Measurements from ENCODE around the gene PTPRH. TPM values are rescaled to one million over a fixed set of nuclear protein-coding genes. Genes with fewer than 3 reads are reported as not detected.

Gene PTPRH
- total and polyA plus RNA-seq, 9 of the 15 experiments (the other 6 are each of a cell fraction or from before 2014, with no cell fraction given), result 0.87 to 34.3 (median 22.7) TPM

DNA sequence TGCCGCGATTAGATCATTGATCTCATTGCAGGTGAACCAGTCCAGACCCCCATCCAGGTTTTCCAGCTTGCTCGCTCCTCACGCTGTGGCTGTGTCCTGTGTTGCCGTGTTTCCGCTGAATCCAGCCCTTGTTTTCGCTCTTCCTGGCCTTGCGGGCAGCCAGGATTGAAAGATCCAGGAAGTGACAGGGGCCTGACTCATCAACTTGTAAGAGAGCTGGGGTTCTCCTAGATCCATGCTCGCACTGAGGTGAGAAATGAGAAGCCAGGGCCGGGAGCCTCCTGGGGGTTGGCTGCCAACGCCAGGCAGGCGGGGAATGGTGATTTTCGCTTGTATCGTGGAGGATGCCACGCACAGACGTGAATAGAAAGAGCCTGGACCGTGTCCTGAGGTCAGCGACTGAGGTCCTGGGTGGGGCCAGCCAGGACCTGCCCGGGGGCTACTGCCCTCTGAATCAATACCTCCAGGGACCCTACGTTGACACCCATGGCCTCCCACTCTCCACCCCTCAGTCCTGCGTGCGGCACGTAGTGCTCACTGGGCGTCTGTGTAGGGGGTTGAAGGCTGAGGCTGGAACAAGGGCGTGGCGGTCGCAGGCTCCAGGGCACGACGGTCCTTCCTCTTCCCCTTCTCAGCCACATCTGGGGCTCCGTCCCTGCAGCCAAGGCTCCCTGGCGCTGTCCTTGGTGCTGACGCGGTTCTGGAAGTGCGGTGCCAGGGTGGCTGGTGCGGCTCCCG is 7.3 kb upstream of the PTPRH start:
- CTCF ChIA-PET (ENCODE audit: low intra/inter-chr PET ratio), result no interaction called here
- ATAC-seq (peak; percentile 83), FAIRE-seq (peak; percentile 96), DNase-seq (ENCODE audit: extremely low read depth in 1 of 4, low spot score in 3 of 4) (peak; percentile 88 to 99 (median 92))
- BruUV-seq (replicated peaks), result TSS peak; percentile 87
- in situ Hi-C loops (cut with MboI), result loop anchor here (5.0 kb wide), 1 partner anchor 81 kb away; no protein-coding TSS in a partner anchor
- peak overlapping the region; percentile 92 to 95 for H3K9ac ChIP-seq (ENCODE audit: insufficient read depth in 1 of 2, low read depth in 2 of 2, low read length in 2 of 2)
- H3K36me3 ChIP-seq (ENCODE audit: control insufficient read depth, insufficient read depth, low read length), result no peaks in the 10 kb centered on the region; the same call in 2 of the 3 replicates
- H3K27me3 ChIP-seq (ENCODE audit: control insufficient read depth in 2 of 2, insufficient read depth in 2 of 2, low read length in 2 of 2), result no peaks in the 10 kb centered on the region
- H3K9me1 ChIP-seq (ENCODE audit: control insufficient read depth, insufficient read depth, low read length), result no peaks in the 10 kb centered on the region
- 1% methylated on average over 36 of the region's 36 CpGs for WGBS (ENCODE audit: insufficient coverage, low coverage, missing lambda C conversion rate)
- H2AFZ ChIP-seq (ENCODE audit: low read depth, low read length), result peak overlapping the region; percentile 68
- POLR2A ChIA-PET, result interaction anchor here (0.5 to 1.9 kb wide), 33 partner anchors 9 to 271 kb away, joined by 3 to 32 read pairs (median 4); partner anchors contain the start of genes KMT5C, PPP6R1, TMEM238 and UBE2S
- peaks cover 4% of the 10 kb centered on the region; the same call in 1 of the 3 replicates for H3K79me2 ChIP-seq (ENCODE audit: control insufficient read depth, insufficient read depth, low read length)
- H3K4me2 ChIP-seq (ENCODE audit: insufficient read depth, low read length), result peak overlapping the region; percentile 89
- H4K20me1 ChIP-seq (replicated peaks; ENCODE audit: control insufficient read depth, insufficient read depth, low read length), result no peaks in the 10 kb centered on the region
- intact Hi-C loops (cut with micrococcal nuclease), result loop anchor here (1.0 to 5.0 kb wide), 4 partner anchors 38 to 168 kb away; partner anchors contain the start of genes PPP6R1, RPL28 and TMEM238
- H3K9me3 ChIP-seq (replicated peaks; ENCODE audit: control insufficient read depth, insufficient read depth, low read depth, low read length), result peaks cover 5% of the 10 kb centered on the region
- H3K27ac ChIP-seq (ENCODE audit: extremely low read depth, low read depth, low read length), result peak overlapping the region; percentile 93
- H3K4me1 ChIP-seq (replicated peaks in 1 of 2; ENCODE audit: control insufficient read depth in 2 of 2, insufficient read depth in 2 of 2, low read length in 2 of 2), result peaks cover 18 to 20% of the 10 kb centered on the region in 2 experiments; a peak in 4 of 5 replicates
- peak overlapping the region; percentile 57 for H3K4me3 ChIP-seq
- TF ChIP-seq, protein P1, sequence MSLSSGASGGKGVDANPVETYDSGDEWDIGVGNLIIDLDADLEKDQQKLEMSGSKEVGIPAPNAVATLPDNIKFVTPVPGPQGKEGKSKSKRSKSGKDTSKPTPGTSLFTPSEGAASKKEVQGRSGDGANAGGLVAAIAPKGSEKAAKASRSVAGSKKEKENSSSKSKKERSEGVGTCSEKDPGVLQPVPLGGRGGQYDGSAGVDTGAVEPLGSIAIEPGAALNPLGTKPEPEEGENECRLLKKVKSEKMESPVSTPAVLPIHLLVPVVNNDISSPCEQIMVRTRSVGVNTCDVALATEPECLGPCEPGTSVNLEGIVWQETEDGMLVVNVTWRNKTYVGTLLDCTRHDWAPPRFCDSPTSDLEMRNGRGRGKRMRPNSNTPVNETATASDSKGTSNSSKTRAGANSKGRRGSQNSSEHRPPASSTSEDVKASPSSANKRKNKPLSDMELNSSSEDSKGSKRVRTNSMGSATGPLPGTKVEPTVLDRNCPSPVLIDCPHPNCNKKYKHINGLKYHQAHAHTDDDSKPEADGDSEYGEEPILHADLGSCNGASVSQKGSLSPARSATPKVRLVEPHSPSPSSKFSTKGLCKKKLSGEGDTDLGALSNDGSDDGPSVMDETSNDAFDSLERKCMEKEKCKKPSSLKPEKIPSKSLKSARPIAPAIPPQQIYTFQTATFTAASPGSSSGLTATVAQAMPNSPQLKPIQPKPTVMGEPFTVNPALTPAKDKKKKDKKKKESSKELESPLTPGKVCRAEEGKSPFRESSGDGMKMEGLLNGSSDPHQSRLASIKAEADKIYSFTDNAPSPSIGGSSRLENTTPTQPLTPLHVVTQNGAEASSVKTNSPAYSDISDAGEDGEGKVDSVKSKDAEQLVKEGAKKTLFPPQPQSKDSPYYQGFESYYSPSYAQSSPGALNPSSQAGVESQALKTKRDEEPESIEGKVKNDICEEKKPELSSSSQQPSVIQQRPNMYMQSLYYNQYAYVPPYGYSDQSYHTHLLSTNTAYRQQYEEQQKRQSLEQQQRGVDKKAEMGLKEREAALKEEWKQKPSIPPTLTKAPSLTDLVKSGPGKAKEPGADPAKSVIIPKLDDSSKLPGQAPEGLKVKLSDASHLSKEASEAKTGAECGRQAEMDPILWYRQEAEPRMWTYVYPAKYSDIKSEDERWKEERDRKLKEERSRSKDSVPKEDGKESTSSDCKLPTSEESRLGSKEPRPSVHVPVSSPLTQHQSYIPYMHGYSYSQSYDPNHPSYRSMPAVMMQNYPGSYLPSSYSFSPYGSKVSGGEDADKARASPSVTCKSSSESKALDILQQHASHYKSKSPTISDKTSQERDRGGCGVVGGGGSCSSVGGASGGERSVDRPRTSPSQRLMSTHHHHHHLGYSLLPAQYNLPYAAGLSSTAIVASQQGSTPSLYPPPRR (CRISPR knock-in tag; IDR thresholded peaks at IDR 0.05; ENCODE audit: borderline replicate concordance), result peak; percentile 81; the same call in 1 of the 2 replicates
- TF ChIP-seq SP2 (IDR thresholded peaks at IDR 0.05; ENCODE audit: extremely low read depth, low read depth, low read length, poor library complexity, severe bottlenecking) (no peak), ETV6 (IDR thresholded peaks at IDR 0.05; ENCODE audit: borderline replicate concordance in 1 of 2, low read depth in 2 of 2, low read length in 1 of 2) (peak in 1 of 2 experiments; percentile 34; a peak in 2 of 4 replicates), ETV6 (CRISPR knock-in tag; IDR thresholded peaks at IDR 0.05; ENCODE audit: borderline replicate concordance) (peak; percentile 93), MCM3 (IDR thresholded peaks at IDR 0.05) (no peak), ZNF143 (CRISPR knock-in tag; IDR thresholded peaks at IDR 0.05) (peak; percentile 66), MCM5 (IDR thresholded peaks at IDR 0.05; ENCODE audit: low read depth) (no peak), NONO (IDR thresholded peaks at IDR 0.05; ENCODE audit: low read depth in 2 of 2, low read length in 1 of 2) (peak in 1 of 2 experiments; percentile 89; a peak in 2 of 4 replicates), SAP30 (IDR thresholded peaks at IDR 0.05; ENCODE audit: borderline replicate concordance, insufficient read depth, low read depth, low read length, poor library complexity, severe bottlenecking) (peak; percentile 98), ARHGAP35 (IDR thresholded peaks at IDR 0.05; ENCODE audit: partially characterized antibody) (no peak), SETDB1 (IDR thresholded peaks at IDR 0.05; ENCODE audit: low read length) (peak; percentile 69), FUS (optimal IDR thresholded peaks at IDR 0.05; ENCODE audit: low read depth, low read length) (no peak), ZNF77 (CRISPR knock-in tag; IDR thresholded peaks at IDR 0.05) (no peak)
- TF ChIP-seq, protein P2, sequence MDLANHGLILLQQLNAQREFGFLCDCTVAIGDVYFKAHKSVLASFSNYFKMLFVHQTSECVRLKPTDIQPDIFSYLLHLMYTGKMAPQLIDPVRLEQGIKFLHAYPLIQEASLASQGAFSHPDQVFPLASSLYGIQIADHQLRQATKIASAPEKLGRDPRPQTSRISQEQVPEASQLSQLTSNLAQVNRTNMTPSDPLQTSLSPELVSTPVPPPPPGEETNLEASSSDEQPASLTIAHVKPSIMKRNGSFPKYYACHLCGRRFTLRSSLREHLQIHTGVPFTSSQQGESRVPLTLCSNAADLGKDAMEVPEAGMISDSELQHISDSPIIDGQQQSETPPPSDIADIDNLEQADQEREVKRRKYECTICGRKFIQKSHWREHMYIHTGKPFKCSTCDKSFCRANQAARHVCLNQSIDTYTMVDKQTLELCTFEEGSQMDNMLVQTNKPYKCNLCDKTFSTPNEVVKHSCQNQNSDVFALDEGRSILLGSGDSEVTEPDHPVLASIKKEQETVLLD (IDR thresholded peaks at IDR 0.05), result peak; percentile 41; the same call in 1 of the 2 replicates

Measured in K562 (cell line).